GM18517 (cell line): Measurements from ENCODE around the gene FILIP1L.

Experiments used
- ATAC-seq: cut with Tn5 transposase; IDR thresholded peaks from one replicate; pipeline ENCODE4 v1.9.1; 2021; ENCODE audit warnings: mild to moderate bottlenecking, moderate library complexity; ENCODE audit not compliant: unreplicated experiment

FILIP1L gene

GRCh38 chr3:100019719-100020118 is 94.6 kb downstream of the FILIP1L start:
- ATAC-seq = no peak

GRCh38 chr3:100018806-100019205 is 95.5 kb downstream of the FILIP1L start:
- no peak for ATAC-seq

DNA sequence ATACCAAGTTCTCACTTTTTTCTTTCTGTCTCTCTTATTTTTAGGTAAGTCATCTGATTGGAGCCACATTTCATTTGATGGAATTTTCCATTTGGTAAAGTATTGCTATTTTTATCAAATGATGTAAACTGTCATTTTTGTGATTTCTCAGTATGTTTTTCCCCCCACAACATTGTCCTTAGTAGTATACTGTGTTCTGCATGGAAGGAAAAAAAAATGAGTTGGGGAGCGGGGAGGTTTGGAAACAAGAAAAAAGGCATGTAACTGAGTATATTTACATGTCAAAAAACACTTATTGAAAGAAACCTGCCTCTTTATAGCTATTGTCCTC is 104.2 kb downstream of the FILIP1L start:
- no peak for ATAC-seq

- ATAC-seq = no peak
Observed at GRCh38 chr3:100009276-100010086, 104.8 kb downstream of the FILIP1L start.

- ATAC-seq = no peak
Observed at GRCh38 chr3:100008081-100008698, 106.1 kb downstream of the FILIP1L start.

GRCh38 chr3:100007313-100007712 is 107.0 kb downstream of the FILIP1L start:
- no peak for ATAC-seq

- ATAC-seq = no peak
Observed at GRCh38 chr3:100006570-100007271, 107.6 kb downstream of the FILIP1L start.

- ATAC-seq = no peak
Observed at GRCh38 chr3:100005665-100006393, 108.5 kb downstream of the FILIP1L start.

DNA sequence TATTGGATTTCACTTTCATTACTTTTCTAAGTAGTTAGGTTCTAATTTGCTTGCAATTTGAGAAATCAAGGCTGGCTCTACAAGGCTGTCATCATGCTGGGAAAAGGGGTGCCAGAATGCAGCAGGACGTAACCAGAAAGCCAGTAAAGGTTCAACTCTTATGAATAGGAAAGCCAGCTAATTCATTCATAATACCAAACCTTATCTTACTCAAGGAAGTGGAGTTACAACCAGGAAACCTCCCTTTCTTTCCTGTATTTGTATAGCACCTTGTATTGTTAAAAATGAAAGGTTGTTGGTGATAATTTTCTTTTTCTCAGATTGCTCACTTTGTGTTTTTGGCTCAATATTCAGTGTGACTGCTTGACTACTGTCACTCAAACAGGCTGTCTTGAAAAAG is 109.4 kb downstream of the FILIP1L start:
- no peak for ATAC-seq

DNA sequence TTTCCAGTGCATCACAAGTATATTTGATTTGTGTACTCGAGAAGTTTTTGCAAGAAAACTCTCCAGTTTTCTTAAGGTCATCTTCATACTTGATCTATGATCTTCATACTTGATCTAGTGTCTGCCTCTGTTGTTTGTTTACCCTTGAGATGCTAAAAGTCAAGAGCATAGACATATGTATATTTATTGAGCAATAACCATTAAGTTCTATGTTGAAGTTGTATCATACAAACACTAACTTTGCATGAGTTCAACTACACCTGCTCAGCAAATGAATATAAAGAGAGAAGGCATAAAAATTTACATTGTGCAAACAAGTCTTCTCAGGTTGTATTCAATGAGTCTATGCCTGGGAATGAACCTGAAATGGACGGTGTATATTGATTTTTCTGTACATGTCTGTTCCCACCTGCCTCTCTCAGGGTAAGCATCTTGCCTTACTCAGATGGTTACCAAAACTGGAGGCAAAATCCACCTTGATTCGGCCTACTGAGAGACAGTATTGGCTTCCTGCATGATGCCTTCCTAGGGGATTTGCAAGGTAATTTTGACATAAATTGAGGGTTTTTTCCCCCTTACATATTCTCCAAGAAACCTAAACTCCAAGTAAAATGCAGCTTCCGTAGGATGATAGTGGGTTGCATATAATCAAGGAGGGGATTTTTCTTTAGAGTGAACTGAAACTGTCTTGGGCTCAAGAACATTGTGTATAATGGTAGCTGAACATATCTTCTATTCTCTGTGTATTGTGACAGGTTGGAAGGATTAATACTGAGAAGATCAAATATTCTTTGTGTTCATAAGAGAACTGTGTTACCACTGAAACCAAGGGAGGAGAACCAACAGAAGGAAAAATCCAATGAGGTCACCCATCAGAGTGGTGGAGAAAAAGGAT is 110.4 kb downstream of the FILIP1L start:
- no peak for ATAC-seq

DNA sequence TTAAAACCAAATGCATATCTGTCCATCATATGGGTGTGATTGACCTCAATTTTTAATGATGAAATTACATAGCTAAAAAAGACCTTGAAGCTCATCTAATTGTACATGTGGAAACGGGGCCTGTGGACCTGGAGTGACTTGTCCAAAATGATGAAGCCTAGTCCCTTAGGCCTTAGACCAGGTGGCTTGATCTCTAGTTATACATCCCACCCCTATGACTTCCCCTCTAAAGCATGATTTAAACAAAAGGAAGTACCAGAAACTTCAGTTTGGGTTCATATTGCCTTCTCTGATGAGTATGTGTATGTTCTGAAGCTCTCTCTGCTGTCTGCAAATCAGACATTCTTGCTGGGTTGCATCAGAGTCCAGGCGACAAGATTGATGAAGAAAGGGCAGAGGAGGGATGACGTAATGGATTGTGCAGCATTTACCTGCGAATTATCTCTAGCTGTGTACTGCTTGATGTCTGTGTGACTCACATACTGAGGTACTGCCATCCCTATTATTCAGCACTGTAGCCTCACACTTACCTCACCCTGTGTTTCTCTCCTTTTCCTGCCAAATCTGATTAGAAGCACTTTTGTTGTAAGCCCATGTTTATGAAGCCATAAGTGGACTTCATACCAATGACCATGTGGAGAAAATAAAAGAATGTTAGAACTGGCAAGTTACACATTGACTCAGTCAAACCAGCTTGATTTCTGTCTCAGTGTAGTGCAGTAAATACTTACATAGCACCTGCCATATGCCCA is 111.5 kb downstream of the FILIP1L start:
- ATAC-seq = no peak

DNA sequence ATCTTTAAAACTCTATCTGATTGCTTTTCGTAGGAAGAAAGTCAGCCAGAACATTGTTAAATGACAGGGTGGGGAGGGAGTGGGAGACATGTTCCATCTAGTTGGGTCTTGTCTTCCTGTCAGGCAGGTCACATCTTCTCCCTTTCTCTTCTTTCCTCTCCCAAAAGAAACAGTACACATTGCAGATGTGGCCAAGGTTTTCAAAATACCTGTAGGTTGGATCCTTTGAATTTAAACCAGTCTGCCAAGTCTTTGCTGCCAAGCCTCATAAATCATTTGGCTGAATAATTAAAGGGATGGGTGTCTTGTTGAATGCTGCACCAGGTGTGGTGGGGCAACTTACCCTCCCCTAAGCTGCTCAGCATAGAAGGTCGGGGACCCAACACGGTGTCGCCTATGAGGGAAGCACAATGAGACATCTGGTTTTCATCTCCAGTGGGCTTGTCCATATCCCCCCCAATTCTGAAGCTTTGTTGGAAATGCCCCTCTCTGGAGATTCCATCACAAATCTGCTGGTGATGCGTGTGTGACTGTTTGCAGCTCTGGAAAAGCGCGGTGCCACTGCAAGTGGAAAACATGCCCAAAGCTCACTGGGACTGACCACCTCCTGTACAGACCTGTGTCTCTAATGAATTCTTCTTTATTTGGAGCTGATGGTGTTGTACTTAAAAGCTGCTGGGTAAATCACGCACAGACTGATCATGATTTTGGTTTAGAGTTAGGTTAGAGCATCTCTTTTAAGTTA is 112.6 kb downstream of the FILIP1L start:
- ATAC-seq = no peak

DNA sequence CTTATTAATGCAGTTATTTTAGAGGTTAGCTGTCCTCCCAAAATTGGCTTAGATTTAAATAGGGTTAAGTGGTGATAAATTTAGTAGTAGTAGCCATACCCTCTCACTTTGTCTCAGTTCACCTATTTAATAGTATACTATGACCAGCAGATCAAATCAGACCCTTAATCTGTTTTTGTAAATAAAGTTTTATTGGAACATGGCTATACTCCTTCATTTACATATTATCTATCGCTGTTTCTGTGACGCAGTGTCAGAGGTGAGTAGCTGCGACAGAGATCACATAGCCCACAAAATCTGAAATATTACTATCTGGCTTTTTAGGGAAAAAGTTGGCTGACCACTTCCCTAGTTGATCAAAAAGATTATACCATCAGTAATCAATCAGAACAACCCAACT is 113.2 kb downstream of the FILIP1L start:
- no peak for ATAC-seq

DNA sequence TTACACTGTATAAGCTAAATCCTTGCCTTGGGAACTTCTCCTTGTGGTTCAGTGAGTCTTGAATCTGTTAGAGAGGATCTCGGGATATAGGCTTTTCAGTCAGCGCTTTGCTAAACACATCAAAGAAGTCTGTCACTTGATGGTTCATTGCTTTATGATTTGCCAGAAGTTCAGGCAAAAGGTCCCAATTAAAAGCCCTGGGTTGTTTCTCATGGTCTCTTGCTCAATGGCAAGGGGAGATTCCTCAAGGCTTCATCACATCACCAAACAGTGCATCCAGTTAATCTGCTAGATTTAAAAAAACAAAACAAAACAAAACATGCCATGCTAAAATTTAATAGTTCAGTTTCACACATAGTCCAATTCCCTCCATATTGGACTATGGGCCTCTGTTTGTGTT is 114.8 kb downstream of the FILIP1L start:
- no peak for ATAC-seq

DNA sequence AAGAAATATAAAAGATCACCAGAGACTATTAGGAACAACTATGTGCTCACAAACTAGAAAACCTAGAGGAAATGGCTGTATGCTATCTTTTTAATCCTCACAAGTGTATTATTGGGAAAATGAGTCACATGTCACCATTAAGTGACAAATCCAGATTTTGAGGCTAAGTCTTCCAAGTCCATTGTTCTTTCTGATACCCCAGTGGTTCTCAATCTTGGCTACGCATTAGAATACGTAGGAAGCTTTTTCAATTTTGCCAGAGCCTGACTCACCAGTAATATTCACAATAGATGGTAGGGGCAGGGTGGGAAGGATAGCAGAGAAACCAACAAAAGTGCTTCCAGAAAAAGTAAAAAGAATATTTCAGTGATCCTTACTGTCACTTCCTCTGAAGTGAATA is 117.0 kb downstream of the FILIP1L start:
- no peak for ATAC-seq

GRCh38 chr3:99990179-99990578 is 124.1 kb downstream of the FILIP1L start:
- no peak for ATAC-seq

GRCh38 chr3:99984668-99985067 is 129.6 kb downstream of the FILIP1L start:
- no peak for ATAC-seq

DNA sequence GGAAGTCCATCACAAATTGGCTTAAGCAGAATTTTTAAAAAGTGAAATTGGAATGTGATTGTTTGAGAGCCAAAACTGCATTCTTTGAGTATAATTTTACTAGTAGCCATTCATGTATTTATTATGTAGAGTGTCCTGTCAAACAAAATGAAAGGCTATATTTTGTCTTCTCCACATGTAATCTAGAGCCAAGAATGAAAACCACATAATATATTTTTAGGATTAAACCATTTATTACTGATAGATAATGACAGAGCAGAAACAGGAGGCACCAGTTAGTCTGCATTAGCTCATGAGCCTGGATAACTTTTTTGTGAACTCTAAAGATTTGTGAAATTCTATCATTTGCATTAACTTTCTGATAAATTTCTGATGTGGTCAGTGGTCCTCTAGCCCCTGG is 130.2 kb downstream of the FILIP1L start:
- ATAC-seq = no peak

GRCh38 chr3:99982650-99983049 is 131.7 kb downstream of the FILIP1L start:
- ATAC-seq = no peak
